ENCODE measurements around the gene SLC52A3.
"Not testable (repeated sequence)": the region's sequence is repeated elsewhere in the genome, so short reads cannot be mapped to it uniquely, and the experiment has no call there.

SLC52A3 gene

DNA sequence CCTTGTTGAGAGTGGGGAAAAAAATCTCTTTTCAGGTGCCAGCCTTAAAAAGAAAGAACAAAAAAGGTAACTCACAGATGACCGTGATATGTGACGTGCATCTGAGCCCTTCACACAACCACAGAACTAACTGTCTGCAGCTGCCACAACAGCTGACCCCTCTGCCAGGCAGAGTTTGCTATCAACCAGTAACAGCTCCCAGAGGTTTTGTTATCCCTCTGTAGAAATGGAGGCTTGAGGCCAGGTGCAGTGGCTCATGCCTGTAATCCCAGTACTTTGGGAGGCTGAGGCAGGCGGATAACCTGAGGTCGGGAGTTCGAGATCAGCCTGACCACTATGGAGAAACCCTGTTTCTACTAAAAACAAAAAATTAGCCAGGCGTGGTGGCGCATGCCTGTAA, 42.8 kb downstream of the SLC52A3 start:
- DNase-seq = no peak

DNA sequence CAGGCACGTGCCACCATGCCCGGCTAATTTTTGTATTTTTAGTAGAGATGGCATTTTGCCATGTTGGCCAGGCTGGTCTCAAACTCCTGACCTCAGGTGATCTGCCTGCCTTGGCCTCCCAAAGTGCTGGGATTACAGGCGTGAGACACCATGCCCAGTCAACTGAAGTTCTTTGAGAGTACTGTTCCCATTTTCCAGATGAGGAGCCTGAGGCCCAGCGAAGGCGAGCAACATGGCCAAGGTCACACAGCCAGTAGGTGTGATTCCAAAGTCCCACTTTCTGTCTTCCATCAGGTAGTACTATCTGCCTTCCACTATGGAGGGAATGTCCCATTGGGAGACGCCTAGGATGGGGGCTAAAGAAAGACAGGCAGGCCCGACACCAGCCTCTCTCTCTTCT, 43.5 kb downstream of the SLC52A3 start:
- DNase-seq = not testable (repeated sequence)

DNA sequence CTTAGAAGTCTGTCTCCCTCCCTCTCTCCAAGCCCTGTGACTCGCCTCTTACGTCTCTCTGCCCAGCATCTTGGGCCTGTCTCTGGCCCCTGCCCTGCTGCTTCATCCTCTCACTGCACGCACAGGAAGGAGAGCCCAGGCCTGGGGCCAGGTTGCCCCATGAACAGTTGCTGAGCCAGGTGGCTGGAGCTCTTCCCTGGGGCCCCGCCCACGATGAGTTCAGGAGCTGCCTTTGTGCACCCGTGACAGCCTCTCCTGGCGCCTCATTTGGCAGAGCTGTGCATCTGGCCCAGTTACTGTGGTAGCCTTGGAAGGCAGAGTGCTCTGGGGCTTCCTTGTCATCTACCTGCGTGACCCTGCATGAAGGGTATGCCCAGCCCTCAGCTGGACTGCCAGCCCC, 44.5 kb downstream of the SLC52A3 start:
- DNase-seq = no peak

DNA sequence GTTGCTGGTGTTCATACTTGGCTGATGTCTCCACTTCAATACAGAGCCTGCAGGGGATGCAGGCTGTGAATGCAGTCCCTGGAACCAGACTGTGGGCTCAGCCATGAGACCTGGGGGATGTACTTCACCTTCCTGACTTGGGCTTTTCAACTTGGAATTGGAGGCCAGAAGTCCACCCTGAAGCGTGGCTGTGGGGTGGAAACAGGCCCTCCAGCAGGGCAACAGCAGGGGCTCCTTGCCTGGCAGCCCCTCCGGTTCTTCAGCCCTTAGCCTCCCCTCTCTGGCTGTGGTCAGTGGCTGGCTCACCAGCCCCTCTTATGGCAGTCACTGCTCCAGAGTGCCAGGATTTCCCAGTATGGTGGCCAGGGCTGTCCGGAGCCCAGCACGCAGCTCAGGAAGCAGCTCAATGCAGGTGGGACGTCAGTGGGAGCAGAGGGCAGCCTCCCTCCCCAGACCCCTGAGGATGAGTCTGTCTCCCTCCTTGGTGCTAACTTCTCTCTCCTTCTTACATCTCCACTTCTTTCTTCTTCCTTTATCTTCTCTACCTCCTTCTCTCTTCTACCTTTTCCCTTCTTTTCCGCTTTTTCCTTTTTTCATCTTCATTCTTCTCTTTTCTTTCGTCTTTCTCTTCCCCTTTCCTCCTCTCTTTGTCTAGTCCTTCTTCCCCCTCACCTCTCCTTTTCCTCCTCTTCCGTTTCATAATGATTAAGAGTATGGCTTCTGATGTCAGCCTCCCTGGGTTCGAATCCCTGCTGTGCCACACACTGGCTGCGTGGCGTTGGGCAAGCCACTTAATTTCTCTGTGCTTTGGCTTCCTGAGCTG, 45.3 kb downstream of the SLC52A3 start:
- no peak for DNase-seq

DNA sequence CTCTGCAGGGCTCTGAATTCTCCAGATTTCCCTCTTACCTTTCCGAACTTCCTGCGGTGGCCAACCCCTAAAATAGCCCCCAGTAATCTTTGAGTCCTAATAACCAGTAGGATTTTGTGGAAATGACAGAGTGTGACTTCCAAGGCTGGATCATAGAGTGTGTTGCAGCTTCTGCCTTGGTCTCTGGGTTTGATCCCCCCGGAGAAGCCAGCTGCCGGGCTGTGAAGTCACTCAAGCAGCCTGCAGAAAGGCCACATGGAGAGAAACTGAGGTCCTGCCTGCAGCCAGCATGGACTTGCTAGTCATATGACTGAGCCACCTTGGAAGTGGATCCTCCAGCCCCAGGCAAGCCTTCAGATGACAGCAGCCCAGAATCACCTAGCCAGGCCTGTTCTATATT, 46.4 kb downstream of the SLC52A3 start:
- no peak for DNase-seq

GRCh38 chr20:719816-720215, 48.5 kb downstream of the SLC52A3 start:
- DNase-seq = no peak

GRCh38 chr20:719068-719467, 49.2 kb downstream of the SLC52A3 start:
- no peak for DNase-seq

DNA sequence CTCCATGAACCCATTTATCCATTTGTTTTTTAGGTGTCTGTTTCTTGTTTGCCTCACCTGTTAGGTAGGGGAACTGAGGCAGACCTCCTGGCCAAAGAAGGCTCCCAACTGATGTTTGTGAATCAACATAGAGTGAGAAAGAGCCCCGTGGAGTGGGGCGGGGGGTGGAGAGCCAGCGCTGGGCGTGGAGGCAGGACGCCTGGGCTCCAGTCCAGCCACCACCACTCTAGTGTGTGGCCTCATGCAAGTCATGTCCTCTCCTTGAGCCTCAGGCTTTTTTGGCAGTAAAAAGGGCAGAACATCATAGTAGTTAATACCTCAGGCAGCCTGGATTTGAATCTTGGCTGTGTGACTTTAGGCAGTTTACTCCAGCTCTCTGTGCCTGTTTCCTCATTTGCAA, 50.5 kb downstream of the SLC52A3 start:
- no peak for DNase-seq

DNA sequence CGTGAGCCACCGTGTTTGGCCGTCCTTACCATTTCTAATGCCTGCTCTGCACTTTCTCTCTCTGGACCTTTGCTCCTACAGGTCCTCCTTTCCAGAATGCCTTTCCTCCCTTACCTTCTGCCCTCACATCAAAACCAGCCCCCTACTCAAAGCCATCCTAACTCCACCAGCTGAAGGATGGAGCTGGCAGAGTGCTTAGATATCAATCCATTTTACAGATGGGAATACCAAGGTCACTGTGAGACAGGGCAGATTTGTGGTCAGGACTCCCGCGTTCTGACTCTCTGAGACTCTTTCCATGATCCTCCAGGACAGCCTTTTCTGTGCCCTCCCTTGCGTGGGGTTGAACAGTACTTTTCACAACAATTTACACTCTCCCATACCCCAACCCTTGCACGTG, 51.0 kb downstream of the SLC52A3 start:
- no peak for DNase-seq

GRCh38 chr20:714453-714852, 53.8 kb downstream of the SLC52A3 start:
- no peak for DNase-seq

DNA sequence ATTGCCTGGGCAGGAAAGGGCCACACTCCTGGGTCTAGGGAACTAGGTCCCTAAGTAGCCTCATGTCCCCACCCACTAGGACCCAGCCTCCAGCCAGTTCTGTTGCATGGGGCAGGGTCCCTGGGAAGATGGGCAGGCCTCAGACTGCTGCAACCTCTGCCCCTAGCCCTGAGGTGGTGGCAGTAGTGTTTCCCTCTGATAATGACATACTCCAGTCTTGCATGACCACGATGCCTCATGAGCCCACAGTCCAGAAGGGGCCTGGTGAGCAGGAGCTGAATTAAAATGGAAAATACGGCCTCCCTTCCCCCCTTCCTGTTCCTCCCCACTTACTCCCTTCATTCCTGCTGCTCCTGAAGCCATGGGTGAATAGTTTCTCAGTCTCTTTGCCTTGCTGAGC, 56.7 kb downstream of the SLC52A3 start:
- no peak for DNase-seq

GRCh38 chr20:710780-711450, 57.4 kb downstream of the SLC52A3 start:
- DNase-seq = no peak
